Natural killer cell treated with Interleukin-12 subunit alpha and Interleukin-12 subunit beta and Interleukin-15 and Interleukin-18, amount 100 ng/mL, for 72 hours (primary cell): ENCODE measurements around the gene ATP6V0A4. TPM values are rescaled to one million over a fixed set of nuclear protein-coding genes. Genes with fewer than 3 reads are reported as not detected.
A peak's percentile ranks its signal among the peaks of the same experiment; 100 is the strongest.
"Not testable (repeated sequence)": the region's sequence is repeated elsewhere in the genome, so short reads cannot be mapped to it uniquely, and the experiment has no call there.

ENCODE experiments used
- ATAC-seq, 2 donors: fragments of 150-1000 bp; cut with Tn5 transposase in 1 of 2; sonication (Bioruptor Pico), chemical (Tn5 transposase) in 1 of 2; 2 replicates each; pipeline ENCODE4 v1.10.0; 2021
- DNase-seq: peaks from one replicate; pipeline ENCODE4 v3.0.0; 2022; ENCODE audit warnings: low spot score
- H3K27ac Mint-ChIP-seq, 2 donors: 1 replicate in 1 of 2; 2 replicates in 1 of 2; pipeline ENCODE4 v1.8.0; 2022; ENCODE audit warnings: mixed read lengths in 2 of 2, mild to moderate bottlenecking in 1 of 2, moderate library complexity in 1 of 2
- H3K27me3 Mint-ChIP-seq, 2 donors: 1 replicate in 1 of 2; 2 replicates in 1 of 2; pipeline ENCODE4 v1.8.0; 2022; ENCODE audit warnings: mixed read lengths in 2 of 2
- H3K36me3 Mint-ChIP-seq: one replicate; pipeline ENCODE4 v1.8.0; 2022; ENCODE audit warnings: mixed read lengths
- H3K4me1 Mint-ChIP-seq, 2 donors: 1 replicate in 1 of 2; 2 replicates in 1 of 2; pipeline ENCODE4 v1.8.0; 2022; ENCODE audit warnings: low read depth in 2 of 2, mixed read lengths in 2 of 2, mild to moderate bottlenecking in 1 of 2
- H3K4me3 Mint-ChIP-seq: one replicate; pipeline ENCODE4 v1.8.0; 2022; ENCODE audit warnings: mixed read lengths
- H3K9me3 Mint-ChIP-seq: 2 replicates; pipeline ENCODE4 v1.8.0; 2022; ENCODE audit warnings: mixed read lengths
- total RNA-seq, 2 donors: library from RNA; stranded (reverse); gene quantifications; one replicate each; pipeline ENCODE4 v1.2.3, GENCODE V29; 2022

Gene ATP6V0A4
- total RNA-seq, 2 donors from 2014 or later: 0.21 to 0.98 TPM

DNA sequence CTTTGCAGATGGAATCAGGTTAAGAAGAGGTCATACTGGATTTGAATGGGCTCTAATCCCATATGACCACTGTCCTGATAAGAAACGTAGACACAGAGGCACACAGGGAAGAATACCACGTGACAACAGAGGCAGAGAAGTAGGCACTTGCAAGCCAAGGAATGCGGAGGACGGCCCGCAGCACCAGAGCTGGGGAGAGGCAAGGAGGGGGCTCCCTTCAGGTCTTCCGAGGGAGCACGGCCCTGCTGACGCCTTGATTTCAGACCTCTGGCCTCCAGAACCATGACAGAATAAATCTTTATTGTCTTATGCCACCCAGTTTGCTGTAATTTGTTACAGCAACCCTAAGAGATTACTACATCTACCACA, 44.9 kb downstream of the ATP6V0A4 start:
- Mint-ChIP-seq H3K9me3 (no peaks in the 10 kb centered on the region), H3K4me3 (peak overlapping the region; percentile 31), H3K36me3 (no peaks in the 10 kb centered on the region), H3K4me1 (peaks cover 14 to 45% of the 10 kb centered on the region in 2 donors), H3K27ac (peak overlapping the region; percentile 33 to 60), H3K27me3 (peaks cover 7 to 12% of the 10 kb centered on the region in 2 donors)
- ATAC-seq (no peak), DNase-seq (no peak)

DNA sequence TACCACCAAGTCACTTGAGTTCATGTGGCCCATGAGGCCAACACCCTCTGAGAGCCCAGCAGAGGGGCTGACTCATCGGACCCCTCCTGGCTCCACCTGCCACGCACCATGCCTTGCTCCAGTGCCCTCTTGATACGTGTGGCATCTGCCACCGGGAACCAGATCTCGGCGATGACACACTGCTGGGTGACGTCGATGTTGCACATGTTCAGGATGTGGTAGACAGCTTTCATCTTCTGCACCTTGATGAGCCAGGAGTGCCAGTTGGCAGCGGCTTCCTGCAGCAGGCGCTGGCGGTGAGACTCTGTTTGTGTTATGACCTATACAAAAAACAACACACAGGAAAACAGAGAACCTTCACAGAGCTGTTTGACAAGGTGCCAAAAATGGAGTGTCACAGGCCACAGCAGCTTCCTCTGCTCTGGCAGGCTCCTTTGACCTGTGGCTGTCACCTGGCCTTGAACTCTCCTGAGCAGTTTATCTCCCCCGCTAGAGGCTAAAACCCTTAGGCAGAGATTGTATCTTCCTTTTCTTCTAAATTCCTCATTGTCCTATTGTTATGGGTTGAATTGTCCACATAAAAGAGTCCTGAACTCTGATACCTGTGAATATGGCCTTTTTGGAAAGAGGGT, 45.4 kb downstream of the ATP6V0A4 start:
- DNase-seq: peak; percentile 67
- Mint-ChIP-seq H3K27me3 (peaks cover 7 to 12% of the 10 kb centered on the region in 2 donors), H3K9me3 (no peaks in the 10 kb centered on the region), H3K4me3 (peak overlapping the region; percentile 31), H3K4me1 (peaks cover 14 to 45% of the 10 kb centered on the region in 2 donors), H3K27ac (peak overlapping the region; percentile 33 to 60), H3K36me3 (no peaks in the 10 kb centered on the region)
- ATAC-seq: peak; percentile 92 to 96

DNA sequence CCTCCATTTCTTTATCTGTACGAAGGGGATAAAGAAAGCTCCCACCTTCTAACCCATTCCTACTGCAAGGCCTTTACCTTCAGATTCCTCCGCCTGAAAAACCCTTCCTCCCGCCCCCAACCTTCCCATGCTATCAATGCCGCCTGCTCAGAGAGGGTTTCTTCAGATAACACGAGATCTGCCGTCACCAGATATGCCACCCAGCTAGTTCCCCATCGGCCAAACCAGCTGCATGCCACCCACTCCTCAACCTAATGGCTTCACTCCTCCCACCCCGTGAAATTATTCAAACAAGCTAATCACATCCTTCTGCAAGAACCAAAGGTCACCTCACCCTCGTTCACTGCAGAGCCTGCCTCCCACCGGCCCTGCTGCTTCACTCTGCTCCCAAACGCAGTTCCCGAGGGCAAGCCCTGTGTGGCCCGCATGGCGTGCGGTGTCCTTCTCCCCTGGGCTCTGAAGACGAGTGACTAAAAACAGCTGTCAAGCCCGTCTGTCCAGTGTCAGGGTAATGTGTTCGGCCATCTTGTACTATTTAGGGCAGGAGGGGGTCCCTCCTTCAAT, 47.0 kb downstream of the ATP6V0A4 start:
- no peak for DNase-seq
- Mint-ChIP-seq H3K27ac (peak overlapping the region; percentile 22 to 55), H3K27me3 (peaks cover 7 to 12% of the 10 kb centered on the region in 2 donors), H3K9me3 (no peaks in the 10 kb centered on the region), H3K4me3 (no peak overlapping the region), H3K4me1 (peaks cover 14 to 45% of the 10 kb centered on the region in 2 donors), H3K36me3 (no peaks in the 10 kb centered on the region)
- ATAC-seq: no peak

DNA sequence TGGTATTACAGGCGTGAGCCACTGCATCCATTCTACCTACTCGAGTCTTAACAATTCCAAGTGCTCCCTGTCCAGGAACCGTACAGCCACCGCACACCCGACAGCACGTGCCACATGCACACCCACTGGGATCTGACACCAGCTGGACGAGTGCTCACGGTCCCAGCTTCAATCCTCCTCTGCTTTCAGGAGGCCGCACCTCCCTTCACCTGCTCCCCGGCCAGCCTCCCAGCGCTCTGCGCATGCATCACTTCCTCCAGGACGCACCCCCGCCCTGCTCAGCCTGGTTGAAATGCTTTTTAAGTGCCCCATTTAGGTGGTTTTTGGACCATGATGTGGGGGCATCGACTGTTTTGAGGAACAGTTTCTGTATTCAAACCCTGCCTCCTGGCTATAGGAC, 47.5 kb downstream of the ATP6V0A4 start:
- no peak overlapping the region for H3K4me3 Mint-ChIP-seq
- H3K27me3 Mint-ChIP-seq: peaks cover 7 to 12% of the 10 kb centered on the region in 2 donors
- no peak for ATAC-seq
- H3K36me3 Mint-ChIP-seq: no peaks in the 10 kb centered on the region
- peaks cover 14 to 45% of the 10 kb centered on the region in 2 donors for H3K4me1 Mint-ChIP-seq
- DNase-seq: no peak
- no peaks in the 10 kb centered on the region for H3K9me3 Mint-ChIP-seq
- peak overlapping the region; percentile 2 to 55 for H3K27ac Mint-ChIP-seq

DNA sequence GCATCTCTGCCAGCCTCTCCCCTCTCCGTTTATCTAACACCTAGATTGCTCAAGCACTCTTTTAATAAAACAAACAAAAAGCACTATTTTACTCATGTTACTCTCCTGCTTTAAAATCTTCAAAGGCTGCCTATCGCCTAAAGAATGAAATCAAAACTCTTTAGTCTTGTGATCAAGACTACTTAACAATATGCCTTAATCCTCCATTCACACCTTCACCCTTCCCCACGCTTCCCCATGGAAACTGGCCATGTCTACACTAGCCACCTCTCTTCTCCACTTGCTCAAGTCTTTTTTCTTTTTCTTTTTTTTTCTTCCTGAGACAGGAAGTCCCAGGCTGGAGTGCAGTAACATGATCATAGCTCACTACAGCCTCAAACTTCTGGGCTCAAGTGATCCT, 48.0 kb downstream of the ATP6V0A4 start:
- H3K9me3 Mint-ChIP-seq: no peaks in the 10 kb centered on the region
- peak overlapping the region in 1 of 2 donors; percentile 55 for H3K27ac Mint-ChIP-seq
- H3K4me1 Mint-ChIP-seq: peaks cover 14 to 45% of the 10 kb centered on the region in 2 donors

DNA sequence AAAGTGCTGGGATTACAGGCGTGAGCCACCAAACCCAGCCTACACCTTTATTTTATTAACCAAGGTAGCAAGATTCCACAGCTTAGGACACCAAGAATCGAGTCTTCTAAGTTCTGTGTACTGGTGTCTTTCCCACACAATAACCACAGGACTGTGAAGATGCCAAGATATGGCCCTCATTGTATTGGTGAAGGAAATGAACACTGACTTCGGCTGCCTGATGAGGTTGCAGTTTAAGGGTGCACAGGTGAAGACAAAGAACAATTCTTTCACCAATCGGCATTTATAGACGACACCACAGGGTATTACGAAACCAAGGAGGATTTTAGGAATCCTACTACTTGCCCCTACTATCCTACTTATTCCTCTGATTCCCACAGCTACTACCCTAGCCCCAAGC, 49.3 kb downstream of the ATP6V0A4 start:
- peak overlapping the region in 1 of 2 donors; percentile 55 for H3K27ac Mint-ChIP-seq
- ATAC-seq (no peak), DNase-seq (no peak)
- no peaks in the 10 kb centered on the region for H3K9me3 Mint-ChIP-seq
- peaks cover 14 to 45% of the 10 kb centered on the region in 2 donors for H3K4me1 Mint-ChIP-seq
- no peak overlapping the region for H3K4me3 Mint-ChIP-seq
- H3K27me3 Mint-ChIP-seq: peaks cover 7 to 12% of the 10 kb centered on the region in 2 donors
- no peaks in the 10 kb centered on the region for H3K36me3 Mint-ChIP-seq

More for the DNA sequence above, 48.0 kb downstream of the ATP6V0A4 start:
- H3K4me3 Mint-ChIP-seq: peak overlapping the region; percentile 23
- no peaks in the 10 kb centered on the region for H3K36me3 Mint-ChIP-seq
- peaks cover 7 to 12% of the 10 kb centered on the region in 2 donors for H3K27me3 Mint-ChIP-seq
- ATAC-seq (no peak), DNase-seq (no peak)

DNA sequence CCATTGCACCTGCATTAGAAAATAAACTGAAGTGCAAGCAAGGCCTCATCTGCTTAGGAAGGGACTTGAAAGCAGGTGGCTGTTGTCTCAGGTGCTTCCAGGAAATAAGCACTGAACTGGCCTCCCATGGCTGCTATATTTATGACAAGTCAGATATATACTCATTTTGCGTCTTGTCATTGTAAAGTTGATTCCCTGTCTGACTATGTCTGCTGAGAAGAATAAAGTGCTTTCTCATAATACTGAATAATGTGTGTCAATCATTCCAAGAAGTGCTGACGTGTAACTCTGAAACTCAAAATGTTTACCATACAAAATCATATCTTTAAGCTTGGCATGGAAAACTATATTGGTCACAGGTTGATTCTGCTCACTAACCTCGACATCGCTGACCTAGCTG, 51.9 kb downstream of the ATP6V0A4 start:
- DNase-seq: no peak
- peak; percentile 59 to 71 for ATAC-seq
- Mint-ChIP-seq H3K27me3 (peaks cover 7 to 12% of the 10 kb centered on the region in 2 donors), H3K36me3 (no peaks in the 10 kb centered on the region), H3K4me3 (peak overlapping the region; percentile 23), H3K9me3 (no peaks in the 10 kb centered on the region), H3K4me1 (peaks cover 3 to 23% of the 10 kb centered on the region in 2 donors), H3K27ac (peak overlapping the region in 1 of 2 donors; percentile 55)

DNA sequence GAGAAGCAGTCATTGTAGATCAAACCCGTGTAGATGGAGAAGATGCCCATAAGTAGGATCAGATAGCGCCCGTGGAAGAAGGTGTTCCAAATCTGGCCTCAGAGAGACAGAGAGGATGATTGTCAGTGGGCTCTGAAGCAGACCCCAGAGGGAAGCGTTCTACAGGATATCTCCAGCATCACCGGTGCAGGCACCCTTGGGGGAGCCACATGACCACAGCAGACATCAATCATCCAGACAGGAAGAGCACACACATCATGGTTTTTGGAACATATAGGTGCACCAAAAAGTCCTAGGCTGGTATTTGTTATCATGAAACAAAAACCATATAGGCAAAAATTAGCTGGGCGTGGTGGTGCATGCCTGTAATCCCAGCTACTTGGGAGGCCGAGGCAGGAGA, 52.8 kb downstream of the ATP6V0A4 start:
- Mint-ChIP-seq H3K4me3 (no peak overlapping the region), H3K36me3 (no peaks in the 10 kb centered on the region), H3K9me3 (no peaks in the 10 kb centered on the region), H3K27me3 (peaks cover 4 to 11% of the 10 kb centered on the region in 2 donors), H3K27ac (peak overlapping the region in 1 of 2 donors; percentile 25), H3K4me1 (peaks cover 0 to 15% of the 10 kb centered on the region in 2 donors)
- ATAC-seq: no peak
- DNase-seq: no peak

DNA sequence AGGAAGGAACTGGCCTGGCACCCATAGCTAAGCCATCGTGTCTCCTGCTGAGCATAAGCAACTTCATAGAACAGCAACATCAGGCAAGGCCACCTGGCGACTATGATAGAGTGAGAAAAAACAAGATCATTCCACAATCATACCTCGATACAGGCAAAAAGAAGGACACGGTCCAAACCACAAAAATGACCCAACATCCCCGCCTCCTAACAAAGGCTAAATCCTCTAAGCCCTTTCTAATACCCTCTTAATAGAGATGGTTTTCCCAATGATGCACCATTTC, 56.6 kb downstream of the ATP6V0A4 start:
- H3K4me3 Mint-ChIP-seq: no peak overlapping the region
- H3K36me3 Mint-ChIP-seq: no peaks in the 10 kb centered on the region
- ATAC-seq (no peak), DNase-seq (no peak)
- H3K4me1 Mint-ChIP-seq: peaks cover 0 to 4% of the 10 kb centered on the region in 2 donors
- H3K27me3 Mint-ChIP-seq: peaks cover 0 to 7% of the 10 kb centered on the region in 2 donors
- no peak overlapping the region for H3K27ac Mint-ChIP-seq
- no peaks in the 10 kb centered on the region for H3K9me3 Mint-ChIP-seq

DNA sequence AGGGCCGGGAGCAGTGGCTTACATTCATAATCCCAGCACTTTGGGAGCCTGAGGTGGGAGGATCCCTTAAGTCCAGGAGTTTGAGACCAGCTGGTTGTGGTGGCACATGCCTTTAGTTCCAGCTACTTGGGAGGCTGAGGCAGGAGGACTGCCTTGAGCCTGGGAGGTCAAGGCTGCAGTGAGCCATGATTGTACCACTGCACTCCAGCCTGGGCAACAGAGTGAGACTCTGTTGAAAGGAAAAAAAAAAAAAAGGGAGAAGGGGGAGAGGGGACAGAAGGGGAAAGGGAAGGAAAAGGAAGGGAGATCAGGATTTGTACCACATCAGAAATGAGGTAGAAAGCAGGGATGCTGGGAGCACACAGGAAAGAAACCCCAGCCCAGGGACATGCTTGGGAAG, 58.1 kb downstream of the ATP6V0A4 start:
- Mint-ChIP-seq H3K9me3 (no peaks in the 10 kb centered on the region), H3K27me3 (peaks cover 0 to 7% of the 10 kb centered on the region in 2 donors), H3K27ac (no peak overlapping the region), H3K36me3 (no peaks in the 10 kb centered on the region), H3K4me3 (no peak overlapping the region), H3K4me1 (peaks cover 0 to 4% of the 10 kb centered on the region in 2 donors)
- no peak for ATAC-seq
- DNase-seq: no peak

DNA sequence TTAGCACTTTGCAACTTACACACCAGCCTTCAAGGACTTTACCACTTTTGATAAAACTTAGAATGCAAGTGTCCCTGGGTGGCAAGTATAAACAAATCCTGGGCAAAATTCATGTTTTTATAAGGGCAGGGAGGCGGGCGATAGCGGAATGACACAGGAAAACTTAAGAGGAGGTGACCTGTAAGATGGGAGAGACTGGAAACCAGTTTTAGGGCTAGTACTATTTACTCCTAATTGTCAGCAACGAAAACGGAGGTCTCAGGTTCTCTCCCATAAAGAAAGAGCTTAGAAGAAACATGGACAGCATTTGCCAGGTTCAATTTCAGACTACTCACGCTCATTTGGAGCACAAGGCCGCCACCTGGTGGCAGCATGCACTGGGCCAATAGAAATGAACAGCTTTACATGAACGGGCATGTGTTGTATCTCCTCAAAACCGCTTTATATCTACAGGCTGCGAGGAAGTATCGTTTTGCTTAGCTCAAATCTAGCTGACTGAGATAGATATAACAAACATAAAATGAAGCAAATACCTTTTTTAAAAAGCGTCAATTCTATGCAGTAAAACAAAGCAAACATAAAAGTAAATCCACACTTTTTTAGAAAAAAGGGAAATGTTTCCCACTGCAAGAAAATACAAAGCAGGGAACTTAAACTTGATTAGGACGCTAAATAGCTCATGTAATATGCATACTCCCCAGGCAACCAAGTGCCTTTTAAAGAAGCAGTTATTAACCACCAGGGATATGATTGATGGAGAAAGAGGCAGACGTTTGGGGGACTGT, 59.3 kb downstream of the ATP6V0A4 start:
- ATAC-seq: peak; percentile 73 to 75

DNA sequence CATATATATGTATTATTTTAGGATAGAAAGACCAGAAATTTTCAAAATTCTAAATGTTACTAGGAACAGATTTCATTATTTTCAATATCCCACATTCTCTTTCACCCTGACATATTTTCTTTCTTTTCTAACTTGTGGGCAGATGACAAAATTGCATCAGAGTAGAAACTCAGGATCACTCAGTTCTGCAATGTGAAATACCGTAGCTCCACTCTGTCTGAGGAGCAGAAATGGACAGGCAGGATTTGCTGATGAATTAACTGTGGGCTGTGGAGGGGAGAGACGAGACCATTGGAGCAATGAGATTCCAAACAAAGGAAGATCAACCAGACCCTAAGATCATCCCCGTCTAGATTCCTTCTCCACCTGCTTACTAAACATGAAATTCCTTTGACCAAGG, 59.9 kb downstream of the ATP6V0A4 start:
- H3K27me3 Mint-ChIP-seq: peaks cover 0 to 7% of the 10 kb centered on the region in 2 donors
- peaks cover 0 to 4% of the 10 kb centered on the region in 2 donors for H3K4me1 Mint-ChIP-seq
- no peaks in the 10 kb centered on the region for H3K9me3 Mint-ChIP-seq
- no peak for ATAC-seq
- no peak overlapping the region for H3K27ac Mint-ChIP-seq
- H3K4me3 Mint-ChIP-seq: no peak overlapping the region
- no peaks in the 10 kb centered on the region for H3K36me3 Mint-ChIP-seq
- no peak for DNase-seq

More for the DNA sequence above, 59.3 kb downstream of the ATP6V0A4 start:
- Mint-ChIP-seq H3K4me3 (no peak overlapping the region), H3K27ac (peak overlapping the region in 1 of 2 donors; percentile 20), H3K27me3 (peaks cover 0 to 7% of the 10 kb centered on the region in 2 donors), H3K36me3 (no peaks in the 10 kb centered on the region), H3K9me3 (no peaks in the 10 kb centered on the region), H3K4me1 (peaks cover 0 to 4% of the 10 kb centered on the region in 2 donors)
- peak; percentile 77 for DNase-seq

DNA sequence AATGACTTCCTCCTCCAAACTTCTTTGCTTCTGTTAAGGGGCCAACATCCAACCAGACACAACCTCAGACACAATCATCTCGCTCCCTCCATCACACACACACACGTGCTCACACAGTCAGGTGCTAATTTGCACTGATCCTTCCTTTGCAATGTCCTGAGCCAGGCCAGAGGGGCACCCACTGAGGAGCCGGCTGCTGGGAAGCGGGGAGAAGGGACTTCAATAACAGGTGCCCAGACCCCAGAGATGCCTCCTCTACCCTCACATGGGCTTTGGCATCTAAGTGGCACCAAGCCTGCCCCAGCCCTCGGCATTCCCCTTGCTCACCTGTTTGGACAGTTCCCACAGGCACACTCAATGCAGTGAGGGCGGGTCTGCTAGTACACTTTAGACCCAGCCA, 62.6 kb downstream of the ATP6V0A4 start:
- Mint-ChIP-seq H3K9me3 (no peaks in the 10 kb centered on the region), H3K36me3 (no peaks in the 10 kb centered on the region), H3K27ac (no peak overlapping the region)

DNA sequence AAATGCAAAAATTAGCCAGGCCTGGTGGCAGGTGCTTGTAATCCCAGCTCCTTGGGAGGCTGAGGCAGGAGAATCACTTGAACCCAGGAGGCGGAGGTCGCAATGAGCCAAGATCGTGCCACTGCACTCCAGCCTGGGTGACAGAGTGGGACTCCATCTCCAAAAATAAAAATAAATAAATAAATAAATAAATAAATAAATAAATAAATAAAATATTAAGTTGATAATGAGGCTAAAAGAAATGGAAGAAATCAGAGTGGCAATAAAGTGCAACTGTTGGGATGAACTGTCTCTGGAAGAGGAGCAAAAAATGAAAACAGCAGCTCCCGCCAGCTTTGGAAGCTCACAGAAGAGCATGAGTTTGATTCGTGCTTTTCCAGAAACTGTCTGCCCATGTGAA, 66.3 kb downstream of the ATP6V0A4 start:
- not testable (repeated sequence) for H3K36me3 Mint-ChIP-seq, H3K4me1 Mint-ChIP-seq, H3K9me3 Mint-ChIP-seq, H3K27me3 Mint-ChIP-seq, ATAC-seq, DNase-seq, H3K27ac Mint-ChIP-seq, H3K4me3 Mint-ChIP-seq

More for the DNA sequence above, 62.6 kb downstream of the ATP6V0A4 start:
- H3K27me3 Mint-ChIP-seq: peaks cover 0 to 7% of the 10 kb centered on the region in 2 donors
- peak in 1 of 2 donors; percentile 55 for ATAC-seq
- H3K4me1 Mint-ChIP-seq: peaks cover 0 to 4% of the 10 kb centered on the region in 2 donors
- H3K4me3 Mint-ChIP-seq: no peak overlapping the region
- no peak for DNase-seq
